HFFc6 (cell line): ENCODE data around the gene SGIP1. TPM values are rescaled to one million over a fixed set of nuclear protein-coding genes. Genes with fewer than 3 reads are reported as not detected.

Experiments used
- DNase-seq: peaks from one replicate; pipeline ENCODE4 v3.0.0-alpha.2; 2018
- H3K27ac Mint-ChIP-seq: 2 replicates; pipeline ENCODE4 v1.8.0; 2020; ENCODE audit warnings: mild to moderate bottlenecking, mixed read lengths
- H3K27me3 Mint-ChIP-seq: 2 replicates; pipeline ENCODE4 v1.8.0; 2021; ENCODE audit warnings: mild to moderate bottlenecking, moderate library complexity, mixed read lengths; ENCODE audit not compliant: insufficient read depth
- H3K36me3 Mint-ChIP-seq: 2 replicates; pipeline ENCODE4 v1.8.0; 2021; ENCODE audit warnings: low read depth, mixed read lengths
- H3K4me1 Mint-ChIP-seq: 2 replicates; pipeline ENCODE4 v1.8.0; 2020; ENCODE audit warnings: low read depth, mixed read lengths
- H3K4me3 Mint-ChIP-seq: 2 replicates; pipeline ENCODE4 v1.8.0; 2020; ENCODE audit warnings: mild to moderate bottlenecking, moderate library complexity, mixed read lengths
- H3K9me3 Mint-ChIP-seq: 2 replicates; pipeline ENCODE4 v1.8.0; 2020; ENCODE audit warnings: mild to moderate bottlenecking, mixed read lengths
- CTCF ChIP-seq: fragments of 200-600 bp; sonication (generic); IDR thresholded peaks from 2 replicates; pipeline ENCODE4 v1.5.0; 2021; ENCODE audit warnings: antibody characterized with exemption, mild to moderate bottlenecking
- total RNA-seq, 6 experiments: library from RNA; stranded (reverse); fragmentation: NEBNext Ultra II Directional; extraction: Animal tissue kit (Norgen Biotek cat#: 25700); gene quantifications; 2 replicates in 1 of 6; 3 replicates in 5 of 6; pipeline ENCODE4 v1.2.3, GENCODE V29; 2021

SGIP1 gene
- total RNA-seq, 6 experiments from 2014 or later = 53.3 to 72.0 (median 57.9) TPM

GRCh38 chr1:66770240-66770639 is 236.3 kb downstream of the SGIP1 start:
- H3K4me3 Mint-ChIP-seq = no peak overlapping the region
- peaks cover 4% of the 10 kb centered on the region; the same call in 1 of the 2 replicates for H3K27me3 Mint-ChIP-seq
- H3K9me3 Mint-ChIP-seq = no peaks in the 10 kb centered on the region
- no peak for DNase-seq
- H3K27ac Mint-ChIP-seq = no peak overlapping the region
- H3K36me3 Mint-ChIP-seq = no peaks in the 10 kb centered on the region
- H3K4me1 Mint-ChIP-seq = no peaks in the 10 kb centered on the region
- no peak for TF ChIP-seq CTCF

GRCh38 chr1:66770694-66771093 is 236.7 kb downstream of the SGIP1 start:
- H3K4me3 Mint-ChIP-seq = no peak overlapping the region
- H3K9me3 Mint-ChIP-seq = no peaks in the 10 kb centered on the region
- no peaks in the 10 kb centered on the region for H3K36me3 Mint-ChIP-seq
- no peaks in the 10 kb centered on the region for H3K4me1 Mint-ChIP-seq
- H3K27ac Mint-ChIP-seq = no peak overlapping the region
- peaks cover 4% of the 10 kb centered on the region; the same call in 1 of the 2 replicates for H3K27me3 Mint-ChIP-seq
- no peak for TF ChIP-seq CTCF
- DNase-seq = no peak

- Mint-ChIP-seq H3K4me1 (no peaks in the 10 kb centered on the region), H3K27ac (no peak overlapping the region), H3K4me3 (no peak overlapping the region), H3K9me3 (no peaks in the 10 kb centered on the region), H3K27me3 (no peaks in the 10 kb centered on the region), H3K36me3 (no peaks in the 10 kb centered on the region)
- no peak for TF ChIP-seq CTCF
- no peak for DNase-seq
These were observed 239.3 kb downstream of the SGIP1 start for GRCh38 chr1:66773227-66773626.

GRCh38 chr1:66774438-66774837 is 240.5 kb downstream of the SGIP1 start:
- H3K36me3 Mint-ChIP-seq = no peaks in the 10 kb centered on the region
- H3K4me1 Mint-ChIP-seq = peaks cover 11% of the 10 kb centered on the region; the same call in 1 of the 2 replicates
- H3K27ac Mint-ChIP-seq = no peak overlapping the region
- no peak overlapping the region for H3K4me3 Mint-ChIP-seq
- no peak for TF ChIP-seq CTCF
- no peak for DNase-seq
- no peaks in the 10 kb centered on the region; the same call in 1 of the 2 replicates for H3K27me3 Mint-ChIP-seq
- no peaks in the 10 kb centered on the region for H3K9me3 Mint-ChIP-seq

- no peak overlapping the region for H3K27ac Mint-ChIP-seq
- no peak overlapping the region for H3K4me3 Mint-ChIP-seq
- no peak for DNase-seq
- peaks cover 14% of the 10 kb centered on the region; the same call in 1 of the 2 replicates for H3K4me1 Mint-ChIP-seq
- no peaks in the 10 kb centered on the region for H3K36me3 Mint-ChIP-seq
- H3K27me3 Mint-ChIP-seq = peaks cover 4% of the 10 kb centered on the region
- no peak for TF ChIP-seq CTCF
- H3K9me3 Mint-ChIP-seq = peaks cover 5% of the 10 kb centered on the region; the same call in 1 of the 2 replicates
These were observed 241.7 kb downstream of the SGIP1 start for GRCh38 chr1:66775646-66776045.

GRCh38 chr1:66777831-66778230 is 243.9 kb downstream of the SGIP1 start:
- no peak for DNase-seq
- Mint-ChIP-seq H3K36me3 (no peaks in the 10 kb centered on the region), H3K4me1 (peaks cover 14% of the 10 kb centered on the region; the same call in 1 of the 2 replicates), H3K27ac (no peak overlapping the region), H3K27me3 (peaks cover 14% of the 10 kb centered on the region), H3K4me3 (no peak overlapping the region), H3K9me3 (peaks cover 10% of the 10 kb centered on the region)
- TF ChIP-seq CTCF = no peak
